Mammary epithelial cell (primary cell): ENCODE measurements around the gene TBC1D22A.

Experiments used
- CTCF ChIP-seq, 2 donors: IDR thresholded peaks in 1 of 2; conservative IDR thresholded peaks in 1 of 2; 2 replicates each; pipeline ENCODE4 v1.5.1; 2011 to 2012; ENCODE audit warnings: inconsistent platforms in 2 of 2, low read length in 2 of 2, mild to moderate bottlenecking in 2 of 2, control low read depth in 1 of 2, low read depth in 1 of 2; ENCODE audit not compliant: insufficient read depth in 1 of 2; ENCODE audit errors: extremely low read depth in 1 of 2
- EZH2 ChIP-seq: IDR thresholded peaks from 2 replicates; pipeline ENCODE4 v1.6.1; 2012; ENCODE audit warnings: low read length, inconsistent platforms, borderline replicate concordance

GRCh38 chr22:47157486-47158270 lies 395.2 kb downstream of the TBC1D22A start:
- TF ChIP-seq CTCF (conservative IDR thresholded peaks at IDR 0.05 in 1 of 2, IDR thresholded peaks at IDR 0.05 in 1 of 2; ENCODE audit: extremely low read depth in 1 of 2, insufficient read depth in 1 of 2, low read depth in 1 of 2, low read length in 2 of 2) (no peak), EZH2 (no peak)
